ENCODE results near the gene PRKCE. TPM values are rescaled to one million over a fixed set of nuclear protein-coding genes. Genes with fewer than 3 reads are reported as not detected.

The PRKCE gene
- total RNA-seq, 1 experiment from 2014 or later, result 1.3 TPM

- H3K27ac Mint-ChIP-seq, result no peak overlapping the region; a peak in 3 of 7 replicates
These were observed 184.8 kb downstream of the PRKCE start for GRCh38 chr2:45836316-45836715.

More at GRCh38 chr2:45836316-45836715, 184.8 kb downstream of the PRKCE start:
- Histone ChIP-seq H2BK15ac (ENCODE audit: low read depth, low read length) (no peak overlapping the region), H2AFZ (ENCODE audit: low read length) (no peak overlapping the region), H2AK5ac (ENCODE audit: insufficient read length, low read length) (no peak overlapping the region), H2BK120ac (ENCODE audit: low read depth, low read length, poor library complexity, severe bottlenecking) (no peak overlapping the region), H3K14ac (ENCODE audit: insufficient read depth, low read length) (no peak overlapping the region), H2BK12ac (ENCODE audit: insufficient read length, low read depth, low read length) (no peak overlapping the region), H4K91ac (ENCODE audit: insufficient read length, low read depth, low read length) (no peak overlapping the region), H2BK5ac (ENCODE audit: insufficient read length, low read length) (no peak overlapping the region), H3K23me2 (ENCODE audit: insufficient read length, low read depth, low read length, poor library complexity, severe bottlenecking) (no peaks in the 10 kb centered on the region), H3K79me1 (ENCODE audit: insufficient read depth, low read depth, low read length, poor library complexity, severe bottlenecking) (no peaks in the 10 kb centered on the region), H2BK20ac (ENCODE audit: low read depth, low read length, poor library complexity, severe bottlenecking) (no peak overlapping the region), H3K56ac (ENCODE audit: insufficient read length, low read depth, low read length) (no peak overlapping the region), H3K18ac (ENCODE audit: insufficient read length, low read depth, low read length) (no peak overlapping the region), H4K8ac (replicated peaks; ENCODE audit: insufficient read length, low read depth, low read length) (no peak overlapping the region), H3K27ac (ENCODE audit: insufficient read length, low read depth, low read length) (no peak overlapping the region), H3T11ph (ENCODE audit: low read length) (no peak overlapping the region), H3K9me3 (ENCODE audit: control insufficient read depth, low read depth, low read length) (no peaks in the 10 kb centered on the region), H3K27me3 (ENCODE audit: insufficient read depth, low read length) (no peaks in the 10 kb centered on the region), H3K79me2 (ENCODE audit: insufficient read depth, low read length) (no peaks in the 10 kb centered on the region), H3K4me2 (ENCODE audit: insufficient read depth, insufficient read length, low read length) (no peak overlapping the region), H3K23ac (ENCODE audit: insufficient read length, low read depth, low read length) (no peak overlapping the region), H3K9ac (ENCODE audit: extremely low read depth, insufficient read length, low read length) (no peak overlapping the region), H4K5ac (ENCODE audit: insufficient read length, low read depth, low read length) (no peak overlapping the region), H4K20me1 (ENCODE audit: control insufficient read depth, insufficient read depth, insufficient read length) (no peaks in the 10 kb centered on the region), H3K4ac (ENCODE audit: low read depth, low read length) (no peak overlapping the region), H3K4me1 (ENCODE audit: insufficient read depth, low read length) (no peaks in the 10 kb centered on the region)
- WGBS (ENCODE audit: extremely low coverage, insufficient read length, low lambda C conversion rate), result no CpG with 5 or more reads among the region's 3 CpGs
- no peak for DNase-seq
- TF ChIP-seq, protein P1, sequence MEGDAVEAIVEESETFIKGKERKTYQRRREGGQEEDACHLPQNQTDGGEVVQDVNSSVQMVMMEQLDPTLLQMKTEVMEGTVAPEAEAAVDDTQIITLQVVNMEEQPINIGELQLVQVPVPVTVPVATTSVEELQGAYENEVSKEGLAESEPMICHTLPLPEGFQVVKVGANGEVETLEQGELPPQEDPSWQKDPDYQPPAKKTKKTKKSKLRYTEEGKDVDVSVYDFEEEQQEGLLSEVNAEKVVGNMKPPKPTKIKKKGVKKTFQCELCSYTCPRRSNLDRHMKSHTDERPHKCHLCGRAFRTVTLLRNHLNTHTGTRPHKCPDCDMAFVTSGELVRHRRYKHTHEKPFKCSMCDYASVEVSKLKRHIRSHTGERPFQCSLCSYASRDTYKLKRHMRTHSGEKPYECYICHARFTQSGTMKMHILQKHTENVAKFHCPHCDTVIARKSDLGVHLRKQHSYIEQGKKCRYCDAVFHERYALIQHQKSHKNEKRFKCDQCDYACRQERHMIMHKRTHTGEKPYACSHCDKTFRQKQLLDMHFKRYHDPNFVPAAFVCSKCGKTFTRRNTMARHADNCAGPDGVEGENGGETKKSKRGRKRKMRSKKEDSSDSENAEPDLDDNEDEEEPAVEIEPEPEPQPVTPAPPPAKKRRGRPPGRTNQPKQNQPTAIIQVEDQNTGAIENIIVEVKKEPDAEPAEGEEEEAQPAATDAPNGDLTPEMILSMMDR (conservative IDR thresholded peaks at IDR 0.05), result peak; percentile 33; the same call in 2 of the 3 replicates
- peaks cover 16 to 30% of the 10 kb centered on the region in 2 experiments for H3K4me1 Mint-ChIP-seq
- H3K27me3 Mint-ChIP-seq (ENCODE audit: low read depth), result peaks cover 6% of the 10 kb centered on the region
- peaks cover 2% of the 10 kb centered on the region in 2 experiments; a peak in 4 of 5 replicates for H3K9me3 Mint-ChIP-seq
- peaks cover 0 to 1% (median 0%) of the 10 kb centered on the region in 3 experiments; a peak in 2 of 7 replicates for H3K36me3 Mint-ChIP-seq (ENCODE audit: insufficient read depth in 1 of 3, low read depth in 3 of 3)
- H3K4me3 Mint-ChIP-seq, result no peak overlapping the region
